ENCODE results near the gene ZFP36. TPM values are rescaled to one million over a fixed set of nuclear protein-coding genes. Genes with fewer than 3 reads are reported as not detected.

The ZFP36 gene
- total RNA-seq, 1 experiment from 2014 or later: 36.3 TPM

DNA sequence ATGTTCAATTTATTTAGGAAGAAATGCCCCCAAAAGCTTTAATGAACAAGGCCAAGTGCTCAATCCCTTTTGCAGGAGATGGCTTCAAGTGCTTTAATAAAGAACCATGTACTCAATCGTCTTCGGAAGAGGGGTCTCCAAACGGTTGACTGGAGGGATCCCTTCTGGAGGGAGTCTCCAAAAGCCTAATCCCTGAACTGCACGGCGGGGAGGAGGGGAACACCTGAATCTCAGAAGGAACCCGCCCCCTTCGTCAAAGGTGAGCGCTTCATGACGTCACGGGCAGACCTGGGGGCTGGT is 16.2 kb upstream of the ZFP36 start:
- TF ChIP-seq, protein P1, sequence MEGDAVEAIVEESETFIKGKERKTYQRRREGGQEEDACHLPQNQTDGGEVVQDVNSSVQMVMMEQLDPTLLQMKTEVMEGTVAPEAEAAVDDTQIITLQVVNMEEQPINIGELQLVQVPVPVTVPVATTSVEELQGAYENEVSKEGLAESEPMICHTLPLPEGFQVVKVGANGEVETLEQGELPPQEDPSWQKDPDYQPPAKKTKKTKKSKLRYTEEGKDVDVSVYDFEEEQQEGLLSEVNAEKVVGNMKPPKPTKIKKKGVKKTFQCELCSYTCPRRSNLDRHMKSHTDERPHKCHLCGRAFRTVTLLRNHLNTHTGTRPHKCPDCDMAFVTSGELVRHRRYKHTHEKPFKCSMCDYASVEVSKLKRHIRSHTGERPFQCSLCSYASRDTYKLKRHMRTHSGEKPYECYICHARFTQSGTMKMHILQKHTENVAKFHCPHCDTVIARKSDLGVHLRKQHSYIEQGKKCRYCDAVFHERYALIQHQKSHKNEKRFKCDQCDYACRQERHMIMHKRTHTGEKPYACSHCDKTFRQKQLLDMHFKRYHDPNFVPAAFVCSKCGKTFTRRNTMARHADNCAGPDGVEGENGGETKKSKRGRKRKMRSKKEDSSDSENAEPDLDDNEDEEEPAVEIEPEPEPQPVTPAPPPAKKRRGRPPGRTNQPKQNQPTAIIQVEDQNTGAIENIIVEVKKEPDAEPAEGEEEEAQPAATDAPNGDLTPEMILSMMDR (conservative IDR thresholded peaks at IDR 0.05): no peak
- no peak for TF ChIP-seq EZH2 (IDR thresholded peaks at IDR 0.05; ENCODE audit: low read depth)
- Histone ChIP-seq H3K27ac (peak overlapping the region; percentile 86), H3K4me3 (peak overlapping the region; percentile 97), H3K4me1 (replicated peaks; ENCODE audit: insufficient read depth) (peaks cover 14% of the 10 kb centered on the region), H3K36me3 (ENCODE audit: low read depth) (no peaks in the 10 kb centered on the region), H3K27me3 (ENCODE audit: insufficient read depth, low read depth) (no peaks in the 10 kb centered on the region), H2AFZ (peak overlapping the region; percentile 87), H3F3A (ENCODE audit: insufficient read depth, low read depth) (peaks cover 43% of the 10 kb centered on the region), H3K9me2 (ENCODE audit: insufficient read depth) (no peaks in the 10 kb centered on the region), H3K9me3 (ENCODE audit: insufficient read depth, low read depth) (no peaks in the 10 kb centered on the region), H3K79me2 (ENCODE audit: low read depth) (peaks cover 28% of the 10 kb centered on the region), H4K20me1 (ENCODE audit: insufficient read depth) (no peaks in the 10 kb centered on the region), H3K4me2 (peak overlapping the region; percentile 97)
- BruUV-seq (replicated peaks): TSS peak; percentile 48
- DNase-seq: peak in 1 of 2 experiments; percentile 65
- CTCF ChIA-PET: no interaction called here
- POLR2A ChIA-PET (ENCODE audit: unreplicated experiment): interaction anchor here (0.7 to 1.8 kb wide), 4 partner anchors 22 to 402 kb away, joined by 3 to 18 read pairs (median 8); partner anchors contain the start of genes PLEKHG2 and RPS16
- intact Hi-C loops (cut with micrococcal nuclease; ENCODE audit: unreplicated experiment): loop anchor here (5.0 kb wide), 1 partner anchor 57 kb away; the partner anchor contains the start of gene SUPT5H

- peak within 1 kb of the TSS; percentile 97 for H3K4me3 ChIP-seq
- BruUV-seq (replicated peaks): no TSS peak
- peak; percentile 96 to 98 for DNase-seq
- H4K20me1 ChIP-seq (ENCODE audit: insufficient read depth): no peaks in the 10 kb centered on the region
- H3F3A ChIP-seq (ENCODE audit: insufficient read depth, low read depth): peaks cover 38% of the 10 kb centered on the region
- peak within 1 kb of the TSS; percentile 86 for H3K27ac ChIP-seq
- H2AFZ ChIP-seq: peak within 1 kb of the TSS; percentile 93
- intact Hi-C loops (cut with micrococcal nuclease; ENCODE audit: unreplicated experiment): loop anchor here (1.0 to 5.0 kb wide), 2 partner anchors 22 to 56 kb away; partner anchors contain the start of gene SUPT5H
- POLR2A ChIA-PET (ENCODE audit: unreplicated experiment): interaction anchor here (0.5 to 1.8 kb wide), 8 partner anchors 12 to 988 kb away, joined by 3 to 18 read pairs (median 4); partner anchors contain the start of genes FAM98C, MAP3K10, PLEKHG2 and RPS16
- H3K4me2 ChIP-seq: peak within 1 kb of the TSS; percentile 97
- no peaks in the 10 kb centered on the region for H3K9me2 ChIP-seq (ENCODE audit: insufficient read depth)
- CTCF ChIA-PET: interaction anchor here (0.6 to 1.0 kb wide), 2 partner anchors 37 to 45 kb away, joined by 4 to 5 read pairs; partner anchors contain the start of gene RPS16
- H3K79me2 ChIP-seq (ENCODE audit: low read depth): peaks cover 28% of the 10 kb centered on the region
- H3K9me3 ChIP-seq (ENCODE audit: insufficient read depth, low read depth): no peaks in the 10 kb centered on the region
- TF ChIP-seq EZH2 (IDR thresholded peaks at IDR 0.05; ENCODE audit: low read depth): no peak
- TF ChIP-seq, protein P1 (conservative IDR thresholded peaks at IDR 0.05): no peak; the same call in 1 of the 2 replicates
- H3K27me3 ChIP-seq (ENCODE audit: insufficient read depth, low read depth): no peaks in the 10 kb centered on the region
- peaks cover 14% of the 10 kb centered on the region for H3K4me1 ChIP-seq (replicated peaks; ENCODE audit: insufficient read depth)
- no peaks in the 10 kb centered on the region for H3K36me3 ChIP-seq (ENCODE audit: low read depth)
These were observed 15.8 kb upstream of the ZFP36 start, which contains the start of the genes MED29 and PAF1 for GRCh38 chr19:39390751-39391437. Gene MED29 (plus strand): TSS chr19:39391378. CDS start chr19:39391423, 45 bp downstream. Gene PAF1 (minus strand): TSS chr19:39391106. CDS start chr19:39390864, 242 bp downstream.

DNA sequence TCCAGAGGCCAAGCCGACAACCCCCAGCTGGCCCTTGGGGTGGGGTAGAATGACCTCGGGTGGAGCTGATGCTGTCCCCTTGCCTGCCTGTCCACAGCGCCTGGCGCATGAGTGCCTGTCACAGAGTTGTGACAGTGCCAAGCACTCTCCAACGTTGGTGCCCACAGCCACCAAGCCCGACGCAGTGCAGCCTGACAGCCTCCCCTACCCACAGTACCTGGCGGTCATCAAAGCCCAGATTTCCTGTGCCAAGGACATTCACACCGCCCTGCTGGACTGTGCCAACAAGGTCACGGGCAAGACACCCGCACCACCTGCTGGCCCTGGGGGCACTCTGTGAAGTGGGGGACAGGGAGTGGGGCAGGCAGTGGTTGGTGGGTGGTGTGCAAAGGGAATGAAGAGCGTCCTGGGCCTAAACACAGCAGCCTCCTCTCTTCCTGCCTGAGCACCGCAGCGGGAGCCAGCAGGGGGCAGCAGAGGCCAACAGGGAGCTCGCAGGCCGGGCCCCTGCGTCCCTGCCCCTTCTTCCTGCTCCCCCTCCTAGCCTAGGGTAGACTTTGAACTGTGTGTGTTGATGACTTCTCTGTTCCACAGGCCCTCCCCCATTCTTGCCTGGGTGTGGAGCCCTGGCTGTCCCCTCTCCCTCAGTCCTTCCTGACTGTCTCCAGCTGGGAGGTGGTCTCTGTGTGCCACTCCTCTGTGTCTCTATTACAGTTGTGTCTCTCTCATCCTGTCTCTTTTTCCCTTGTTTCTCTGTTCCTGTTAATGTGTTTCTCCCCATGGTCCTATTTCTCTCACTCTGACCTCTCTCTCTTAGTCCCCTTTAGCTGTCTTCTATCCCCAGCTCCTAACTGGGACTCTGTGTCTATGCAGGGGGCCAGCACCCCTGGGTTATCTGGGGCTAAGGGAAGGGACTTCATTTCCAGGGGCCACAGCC is 9.0 kb upstream of the ZFP36 start:
- BruUV-seq (replicated peaks): no TSS peak
- Histone ChIP-seq H3K9me2 (ENCODE audit: insufficient read depth) (no peaks in the 10 kb centered on the region), H2AFZ (no peak overlapping the region), H3K79me2 (ENCODE audit: low read depth) (peaks cover 2% of the 10 kb centered on the region), H3K36me3 (ENCODE audit: low read depth) (no peaks in the 10 kb centered on the region), H4K20me1 (ENCODE audit: insufficient read depth) (no peaks in the 10 kb centered on the region), H3K27me3 (ENCODE audit: insufficient read depth, low read depth) (no peaks in the 10 kb centered on the region), H3K4me3 (peak overlapping the region; percentile 17; the same call in 1 of the 2 replicates), H3K27ac (peak overlapping the region; percentile 95), H3K4me1 (replicated peaks; ENCODE audit: insufficient read depth) (peaks cover 24% of the 10 kb centered on the region), H3K4me2 (peak overlapping the region; percentile 68), H3K9me3 (ENCODE audit: insufficient read depth, low read depth) (no peaks in the 10 kb centered on the region), H3F3A (ENCODE audit: insufficient read depth, low read depth) (peaks cover 50% of the 10 kb centered on the region)
- intact Hi-C loops (cut with micrococcal nuclease; ENCODE audit: unreplicated experiment): loop anchor here (1.0 to 2.0 kb wide), 2 partner anchors 15 to 135 kb away; partner anchors contain the start of genes EID2B and PLEKHG2
- CTCF ChIA-PET: interaction anchor here (0.6 to 1.6 kb wide), 4 partner anchors 10 to 338 kb away, joined by 3 to 8 read pairs (median 5); no protein-coding TSS in a partner anchor
- POLR2A ChIA-PET (ENCODE audit: unreplicated experiment): interaction anchor here (0.6 to 1.3 kb wide), 4 partner anchors 9 to 38 kb away, joined by 4 to 10 read pairs (median 7); partner anchors contain the start of genes RPS16 and ZFP36
- peak; percentile 60 to 85 for DNase-seq
- no peak for TF ChIP-seq EZH2 (IDR thresholded peaks at IDR 0.05; ENCODE audit: low read depth)
- TF ChIP-seq, protein P1 (conservative IDR thresholded peaks at IDR 0.05): peak; percentile 93
